A549 (cell line): ENCODE data around the gene ACVR1.

Experiments used
- CBX2 ChIP-seq: fragments of 200-600 bp; sonication (generic); IDR thresholded peaks from 2 replicates; pipeline ENCODE4 v1.6.1; 2016; ENCODE audit warnings: low read depth, mild to moderate bottlenecking, borderline replicate concordance
- CHD2 ChIP-seq: fragments of 150-350 bp; IDR thresholded peaks from 2 replicates; pipeline ENCODE4 v1.6.1; 2014; ENCODE audit warnings: low read length; ENCODE audit not compliant: partially characterized antibody
- CTCF ChIP-seq: fragments of >200 bp; sonication (Bioruptor Twin); formaldehyde crosslinking; IDR thresholded peaks from 3 replicates; pipeline ENCODE4 v1.5.1; 2016
- HEYL ChIP-seq: fragments of 250-450 bp; sonication (Bioruptor Pico); IDR thresholded peaks from 2 replicates; pipeline ENCODE4 v1.8.0; 2021; ENCODE audit warnings: mild to moderate bottlenecking, moderate library complexity
- KDM1A ChIP-seq: fragments of 200-600 bp; sonication (generic); IDR thresholded peaks from 2 replicates; pipeline ENCODE4 v1.6.1; 2016; ENCODE audit warnings: low read depth, mild to moderate bottlenecking
- TP53 ChIP-seq: fragments of 250-450 bp; sonication (Bioruptor Pico); IDR thresholded peaks from 2 replicates; pipeline ENCODE4 v1.5.0; 2021; ENCODE audit warnings: mild to moderate bottlenecking, moderate library complexity

GRCh38 chr2:157788201-157788600 is 87.9 kb downstream of the ACVR1 start:
- TF ChIP-seq TP53 (CRISPR knock-in tag), result no peak
- no peak for TF ChIP-seq KDM1A
- TF ChIP-seq CTCF, result no peak
- no peak for TF ChIP-seq CHD2
- TF ChIP-seq HEYL, result no peak
- TF ChIP-seq CBX2, result no peak
